Measurements from ENCODE around the gene SCYL2. TPM values are rescaled to one million over a fixed set of nuclear protein-coding genes. Genes with fewer than 3 reads are reported as not detected.

The SCYL2 gene
- total RNA-seq, 1 experiment from 2014 or later = 41.4 TPM

DNA sequence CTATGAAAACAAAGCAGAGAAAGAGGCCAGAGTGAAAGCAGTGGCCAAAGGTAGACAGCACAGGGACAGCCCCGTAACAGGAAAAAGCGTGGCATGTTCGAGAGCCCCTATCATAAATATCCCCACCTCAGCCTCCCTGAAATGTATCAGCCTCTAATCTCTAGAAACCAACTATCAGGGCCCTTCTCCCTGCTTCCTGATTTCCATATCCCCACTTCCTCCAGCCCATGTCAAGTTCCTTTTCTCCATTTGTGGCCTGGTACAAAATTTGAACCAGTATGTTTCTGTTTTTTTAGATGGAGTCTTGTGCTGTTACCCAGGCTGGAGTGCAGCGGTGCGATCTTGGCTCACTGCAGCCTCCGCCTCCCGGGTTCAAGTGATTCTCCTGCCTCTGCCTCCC lies 17.0 kb upstream of the SCYL2 start:
- H3K4me1 ChIP-seq (ENCODE audit: insufficient read depth, low read length) = no peaks in the 10 kb centered on the region
- H2BK15ac ChIP-seq (ENCODE audit: low read depth, low read length) = no peak overlapping the region
- H3K23ac ChIP-seq (ENCODE audit: insufficient read length, low read depth, low read length) = no peak overlapping the region
- no peak overlapping the region for H4K8ac ChIP-seq (replicated peaks; ENCODE audit: insufficient read length, low read depth, low read length)
- H3K79me2 ChIP-seq (ENCODE audit: insufficient read depth, low read length) = no peaks in the 10 kb centered on the region
- no peak overlapping the region for H2BK12ac ChIP-seq (ENCODE audit: insufficient read length, low read depth, low read length)
- H3K18ac ChIP-seq (ENCODE audit: insufficient read length, low read depth, low read length) = no peak overlapping the region
- no peak overlapping the region for H3K4me3 Mint-ChIP-seq
- H3K27me3 ChIP-seq (ENCODE audit: insufficient read depth, low read length) = no peaks in the 10 kb centered on the region
- H3K27ac Mint-ChIP-seq = no peak overlapping the region
- H4K20me1 ChIP-seq (ENCODE audit: control insufficient read depth, insufficient read depth, insufficient read length) = no peaks in the 10 kb centered on the region
- H3K14ac ChIP-seq (ENCODE audit: insufficient read depth, low read length) = no peak overlapping the region
- H3K36me3 Mint-ChIP-seq (ENCODE audit: insufficient read depth in 1 of 3, low read depth in 3 of 3) = no peaks in the 10 kb centered on the region
- no peaks in the 10 kb centered on the region for H3K79me1 ChIP-seq (ENCODE audit: insufficient read depth, low read depth, low read length, poor library complexity, severe bottlenecking)
- H4K91ac ChIP-seq (ENCODE audit: insufficient read length, low read depth, low read length) = no peak overlapping the region
- H3K4ac ChIP-seq (ENCODE audit: low read depth, low read length) = no peak overlapping the region
- no peak for DNase-seq
- no peak overlapping the region for H3T11ph ChIP-seq (ENCODE audit: low read length)
- H2BK5ac ChIP-seq (ENCODE audit: insufficient read length, low read length) = no peak overlapping the region
- no CpG with 5 or more reads among the region's 7 CpGs for WGBS (ENCODE audit: extremely low coverage, insufficient read length, low lambda C conversion rate)
- H4K5ac ChIP-seq (ENCODE audit: insufficient read length, low read depth, low read length) = no peak overlapping the region
- H3K27ac ChIP-seq (ENCODE audit: insufficient read length, low read depth, low read length) = no peak overlapping the region
- no peaks in the 10 kb centered on the region for H3K9me3 Mint-ChIP-seq
- H3K23me2 ChIP-seq (ENCODE audit: insufficient read length, low read depth, low read length, poor library complexity, severe bottlenecking) = no peaks in the 10 kb centered on the region
- no peak overlapping the region for H2AFZ ChIP-seq (ENCODE audit: low read length)
- no peak overlapping the region for H3K9ac ChIP-seq (ENCODE audit: extremely low read depth, insufficient read length, low read length)
- no peaks in the 10 kb centered on the region for H3K9me3 ChIP-seq (ENCODE audit: control insufficient read depth, low read depth, low read length)
- H3K56ac ChIP-seq (ENCODE audit: insufficient read length, low read depth, low read length) = no peak overlapping the region
- no peak overlapping the region for H3K4me2 ChIP-seq (ENCODE audit: insufficient read depth, insufficient read length, low read length)
- H2BK20ac ChIP-seq (ENCODE audit: low read depth, low read length, poor library complexity, severe bottlenecking) = no peak overlapping the region
- no peak overlapping the region for H2AK5ac ChIP-seq (ENCODE audit: insufficient read length, low read length)
- TF ChIP-seq, protein P1, sequence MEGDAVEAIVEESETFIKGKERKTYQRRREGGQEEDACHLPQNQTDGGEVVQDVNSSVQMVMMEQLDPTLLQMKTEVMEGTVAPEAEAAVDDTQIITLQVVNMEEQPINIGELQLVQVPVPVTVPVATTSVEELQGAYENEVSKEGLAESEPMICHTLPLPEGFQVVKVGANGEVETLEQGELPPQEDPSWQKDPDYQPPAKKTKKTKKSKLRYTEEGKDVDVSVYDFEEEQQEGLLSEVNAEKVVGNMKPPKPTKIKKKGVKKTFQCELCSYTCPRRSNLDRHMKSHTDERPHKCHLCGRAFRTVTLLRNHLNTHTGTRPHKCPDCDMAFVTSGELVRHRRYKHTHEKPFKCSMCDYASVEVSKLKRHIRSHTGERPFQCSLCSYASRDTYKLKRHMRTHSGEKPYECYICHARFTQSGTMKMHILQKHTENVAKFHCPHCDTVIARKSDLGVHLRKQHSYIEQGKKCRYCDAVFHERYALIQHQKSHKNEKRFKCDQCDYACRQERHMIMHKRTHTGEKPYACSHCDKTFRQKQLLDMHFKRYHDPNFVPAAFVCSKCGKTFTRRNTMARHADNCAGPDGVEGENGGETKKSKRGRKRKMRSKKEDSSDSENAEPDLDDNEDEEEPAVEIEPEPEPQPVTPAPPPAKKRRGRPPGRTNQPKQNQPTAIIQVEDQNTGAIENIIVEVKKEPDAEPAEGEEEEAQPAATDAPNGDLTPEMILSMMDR (conservative IDR thresholded peaks at IDR 0.05) = no peak
- H2BK120ac ChIP-seq (ENCODE audit: low read depth, low read length, poor library complexity, severe bottlenecking) = no peak overlapping the region
- no peaks in the 10 kb centered on the region for H3K27me3 Mint-ChIP-seq (ENCODE audit: low read depth)
- no peaks in the 10 kb centered on the region for H3K4me1 Mint-ChIP-seq

Data from H9 (cell line).